H1 (cell line): ENCODE results near the gene NFIX. TPM values are rescaled to one million over a fixed set of nuclear protein-coding genes. Genes with fewer than 3 reads are reported as not detected.

Experiments
- CTCF ChIA-PET: fragments of 300-600 bp; sonication (Branson Sonifier 250); formaldehyde crosslinking; loops from one replicate; lab custom pipeline; 2021; ENCODE audit not compliant: partially characterized antibody; lab: Charles Lee
- POLR2A ChIA-PET: fragments of 300-600 bp; sonication (Branson Sonifier 250); formaldehyde crosslinking; loops from one replicate; lab custom pipeline; 2021; ENCODE audit warnings: inconsistent platforms; ENCODE audit not compliant: partially characterized antibody; lab: Charles Lee
- DNase-seq, 2 experiments: peaks; one replicate each; pipeline versions ENCODE4 v3.0.0 to v3.0.0-alpha.2; 2010 to 2022; ENCODE audit warnings: low spot score in 2 of 2, low read depth in 1 of 2, mixed read lengths in 1 of 2
- FAIRE-seq: peaks from 2 replicates; lab custom pipeline; 2011; peaks lifted over from hg19 to GRCh38; lab: Jason Lieb, UNC
- H2AFZ ChIP-seq: 2 replicates; pipeline ENCODE4 v1.8.1; 2012; ENCODE audit warnings: low read length, inconsistent platforms
- H2AK5ac ChIP-seq: 2 replicates; pipeline ENCODE4 v1.6.1; 2013; ENCODE audit warnings: low read depth, low read length
- H2BK120ac ChIP-seq: replicated peaks from 2 replicates; pipeline ENCODE3; 2013; ENCODE audit warnings: low read depth, low read length, inconsistent platforms
- H2BK12ac ChIP-seq: 2 replicates; pipeline ENCODE4 v1.6.1; 2013; ENCODE audit warnings: low read depth, low read length
- H2BK15ac ChIP-seq: 2 replicates; pipeline ENCODE4 v1.6.1; 2013; ENCODE audit warnings: low read length
- H2BK20ac ChIP-seq: 2 replicates; pipeline ENCODE4 v1.6.1; 2013; ENCODE audit warnings: low read length
- H2BK5ac ChIP-seq: 2 replicates; pipeline ENCODE4 v1.6.1; 2013; ENCODE audit warnings: low read depth, low read length
- H3K14ac ChIP-seq: 2 replicates; pipeline ENCODE4 v1.6.1; 2013; ENCODE audit warnings: inconsistent platforms; ENCODE audit not compliant: insufficient read length
- H3K18ac ChIP-seq: 2 replicates; pipeline ENCODE4 v1.6.1; 2013; ENCODE audit warnings: low read length; ENCODE audit errors: extremely low read depth
- H3K23ac ChIP-seq: 2 replicates; pipeline ENCODE4 v1.6.1; 2013; ENCODE audit warnings: inconsistent platforms; ENCODE audit not compliant: insufficient read length
- H3K23me2 ChIP-seq: 2 replicates; pipeline ENCODE4 v1.6.1; 2013; ENCODE audit warnings: low read depth, low read length
- H3K27ac ChIP-seq: 2 replicates; pipeline ENCODE4 v1.6.1; 2011; ENCODE audit warnings: low read depth, low read length, inconsistent platforms
- H3K27me3 ChIP-seq, 4 experiments: replicated peaks in 1 of 4; 1 replicate in 1 of 4; 2 replicates in 3 of 4; pipeline versions ENCODE4 v1.6.1 to v1.8.1; 2011 to 2013; ENCODE audit warnings: low read length in 3 of 4, mild to moderate bottlenecking in 3 of 4, inconsistent platforms in 2 of 4, mixed read lengths in 2 of 4, moderate library complexity in 1 of 4; ENCODE audit not compliant: control insufficient read depth in 3 of 4, insufficient read depth in 3 of 4; ENCODE audit errors: extremely low read depth in 1 of 4
- H3K36me3 ChIP-seq, 4 experiments: 2 replicates each; pipeline versions ENCODE4 v1.6.1 to v1.8.1; 2011 to 2013; ENCODE audit warnings: mild to moderate bottlenecking in 4 of 4, low read length in 3 of 4, moderate library complexity in 2 of 4, control low read depth in 1 of 4, inconsistent platforms in 1 of 4; ENCODE audit not compliant: insufficient read depth in 4 of 4, control insufficient read depth in 2 of 4
- H3K4ac ChIP-seq: replicated peaks from 2 replicates; pipeline ENCODE3; 2013; ENCODE audit warnings: low read length, low read depth, mixed read lengths, inconsistent platforms; ENCODE audit not compliant: insufficient read length
- H3K4me1 ChIP-seq, 4 experiments: replicated peaks in 1 of 4; 1 replicate in 1 of 4; 2 replicates in 3 of 4; pipeline versions ENCODE4 v1.6.1 to v1.8.1; 2011 to 2013; ENCODE audit warnings: low read length in 3 of 4, inconsistent platforms in 2 of 4, mixed read lengths in 1 of 4; ENCODE audit not compliant: insufficient read depth in 4 of 4, control insufficient read depth in 3 of 4
- H3K4me2 ChIP-seq, 2 experiments: 2 replicates each; pipeline versions ENCODE4 v1.6.1 to v1.8.1; 2011 to 2013; ENCODE audit warnings: low read depth in 2 of 2, low read length in 2 of 2, control low read depth in 1 of 2, inconsistent platforms in 1 of 2, mild to moderate bottlenecking in 1 of 2; ENCODE audit not compliant: insufficient read depth in 1 of 2
- H3K4me3 ChIP-seq, 4 experiments: fragments of 200-600, 300-600 bp in 1 of 4; sonication (generic), shearing (Covaris generic), sonication (Bioruptor Twin) in 1 of 4; 2 replicates each; pipeline versions ENCODE4 v1.5.1 to v1.8.1; 2011 to 2016; ENCODE audit warnings: low read length in 4 of 4, low read depth in 3 of 4, control low read depth in 2 of 4, inconsistent platforms in 2 of 4, mild to moderate bottlenecking in 2 of 4, mixed read lengths in 1 of 4, moderate library complexity in 1 of 4; ENCODE audit not compliant: insufficient read depth in 2 of 4; ENCODE audit errors: extremely low read depth in 1 of 4
- H3K56ac ChIP-seq: replicated peaks from 2 replicates; pipeline ENCODE3; 2013; ENCODE audit warnings: low read depth, mild to moderate bottlenecking, mixed read lengths, low read length, inconsistent platforms; ENCODE audit not compliant: insufficient read length
- H3K79me1 ChIP-seq: 2 replicates; pipeline ENCODE4 v1.6.1; 2013; ENCODE audit warnings: low read depth, low read length, control low read depth
- H3K79me2 ChIP-seq, 2 experiments: 2 replicates each; pipeline versions ENCODE4 v1.6.1 to v1.8.1; 2012 to 2013; ENCODE audit warnings: low read length in 2 of 2, mild to moderate bottlenecking in 2 of 2, inconsistent platforms in 1 of 2; ENCODE audit not compliant: insufficient read depth in 2 of 2, control insufficient read depth in 1 of 2
- H3K9ac ChIP-seq, 4 experiments: replicated peaks in 1 of 4; 1 replicate in 1 of 4; 2 replicates in 3 of 4; pipeline versions ENCODE4 v1.6.1 to v1.8.1; 2011 to 2013; ENCODE audit warnings: low read depth in 3 of 4, low read length in 3 of 4, control low read depth in 2 of 4, mild to moderate bottlenecking in 2 of 4, moderate library complexity in 2 of 4, inconsistent platforms in 1 of 4; ENCODE audit errors: extremely low read depth in 1 of 4
- H3K9me3 ChIP-seq, 2 experiments: 2 replicates each; pipeline versions ENCODE4 v1.6.1 to v1.8.1; 2012 to 2013; ENCODE audit warnings: mild to moderate bottlenecking in 2 of 2, moderate library complexity in 2 of 2, control low read depth in 1 of 2, inconsistent platforms in 1 of 2, low read depth in 1 of 2, low read length in 1 of 2, mixed read lengths in 1 of 2; ENCODE audit not compliant: insufficient read depth in 2 of 2
- H4K20me1 ChIP-seq, 2 experiments: replicated peaks in 1 of 2; 2 replicates each; pipeline versions ENCODE3 to v1.8.1; 2011 to 2013; ENCODE audit warnings: inconsistent platforms in 2 of 2, low read length in 2 of 2, mild to moderate bottlenecking in 1 of 2; ENCODE audit not compliant: insufficient read depth in 2 of 2, control insufficient read depth in 1 of 2
- H4K5ac ChIP-seq: 2 replicates; pipeline ENCODE4 v1.6.1; 2013; ENCODE audit warnings: low read length, low read depth, mixed read lengths, inconsistent platforms; ENCODE audit not compliant: insufficient read length
- H4K8ac ChIP-seq: 2 replicates; pipeline ENCODE4 v1.8.0; 2013; ENCODE audit warnings: mild to moderate bottlenecking, moderate library complexity, low read length, inconsistent platforms; ENCODE audit not compliant: insufficient read depth; ENCODE audit errors: extremely low read depth
- H4K91ac ChIP-seq: replicated peaks from 2 replicates; pipeline ENCODE3; 2013; ENCODE audit warnings: low read length, mixed read lengths, inconsistent platforms; ENCODE audit not compliant: insufficient read length
- ATF3 ChIP-seq: IDR thresholded peaks from 2 replicates; pipeline ENCODE4 v1.6.1; 2011; ENCODE audit warnings: low read depth, mild to moderate bottlenecking, low read length; ENCODE audit not compliant: insufficient read depth
- CEBPB ChIP-seq: IDR thresholded peaks from 2 replicates; pipeline ENCODE4 v1.6.1; 2012; ENCODE audit warnings: low read depth, low read length
- CHD2 ChIP-seq: IDR thresholded peaks from 2 replicates; pipeline ENCODE4 v1.6.1; 2012; ENCODE audit warnings: low read length, improper control_type of control experiment
- E2F6 ChIP-seq: IDR thresholded peaks from 2 replicates; pipeline ENCODE4 v1.6.1; 2012; ENCODE audit warnings: inconsistent platforms
- FOSL1 ChIP-seq: IDR thresholded peaks from 2 replicates; pipeline ENCODE4 v1.6.1; 2011; ENCODE audit warnings: mild to moderate bottlenecking, low read depth, low read length, moderate library complexity; ENCODE audit not compliant: insufficient read depth
- GTF2F1 ChIP-seq: IDR thresholded peaks from 2 replicates; pipeline ENCODE4 v1.6.1; 2012; ENCODE audit warnings: low read depth, low read length, improper control_type of control experiment, borderline replicate concordance
- HDAC2 ChIP-seq, 2 experiments: fragments of 300-600 bp in 1 of 2; sonication (generic) in 1 of 2; IDR thresholded peaks; 2 replicates each; pipeline ENCODE4 v1.6.1; 2011 to 2012; ENCODE audit warnings: low read depth in 2 of 2, low read length in 2 of 2, mild to moderate bottlenecking in 2 of 2, moderate library complexity in 2 of 2, borderline replicate concordance in 1 of 2, inconsistent platforms in 1 of 2
- POLR2AphosphoS5 ChIP-seq: IDR thresholded peaks from 2 replicates; pipeline ENCODE4 v1.6.1; 2011; ENCODE audit warnings: low read depth, low read length
- SIRT6 ChIP-seq: IDR thresholded peaks from one replicate; pipeline ENCODE4 v1.7.1; 2012; ENCODE audit warnings: low read length, inconsistent platforms
- TAF1 ChIP-seq: IDR thresholded peaks from 2 replicates; pipeline ENCODE4 v1.6.1; 2011; ENCODE audit warnings: mild to moderate bottlenecking, low read depth, low read length
- TEAD4 ChIP-seq: IDR thresholded peaks from 2 replicates; pipeline ENCODE4 v1.6.1; 2012; ENCODE audit warnings: low read depth, low read length, inconsistent platforms, mixed read lengths
- YY1 ChIP-seq: IDR thresholded peaks from 2 replicates; pipeline ENCODE4 v1.6.1; 2011; ENCODE audit warnings: low read depth, mild to moderate bottlenecking, low read length
- ZNF274 ChIP-seq: IDR thresholded peaks from 2 replicates; pipeline ENCODE4 v1.7.0; 2012; ENCODE audit warnings: low read length, borderline replicate concordance; ENCODE audit errors: extremely low read depth
- whole genome bisulfite sequencing, 2 experiments: shearing (Covaris generic) in 1 of 2; methylation state at CpG; one replicate each; pipeline versions ENCODE4 v1.1.6 to v1.1.7; 2013 to 2015; ENCODE audit warnings: low lambda C conversion rate in 2 of 2, mixed read lengths in 2 of 2, inconsistent platforms in 1 of 2, low coverage in 1 of 2, missing lambda C conversion rate in 1 of 2; ENCODE audit not compliant: insufficient replicate concordance in 2 of 2, insufficient coverage in 1 of 2, insufficient read length in 1 of 2; ENCODE audit errors: extremely low coverage in 1 of 2, missing lambda C conversion rate in 1 of 2; 5-methylcytosine and 5-hydroxymethylcytosine counted together
- polyA plus RNA-seq, 7 experiments: library from polyadenylated mRNA; depleted of rRNA in 3 of 7; stranded (reverse) in 5 of 7; unstranded in 2 of 7; fragments of >200 nt in 5 of 7; fragments of 200-250 nt in 2 of 7; gene quantifications; 1 replicate in 5 of 7; 2 replicates in 1 of 7; 4 replicates in 1 of 7; pipeline versions ENCODE4 v1.2.1 to v1.2.3, GENCODE V29; 2011 to 2013; ENCODE audit warnings: missing spikeins in 2 of 7, mixed read lengths in 2 of 7
- total RNA-seq: library from RNA; stranded (reverse); fragmentation: NEBNext Ultra II Directional; extraction: Animal tissue kit (Norgen Biotek cat#: 25700); gene quantifications from 2 replicates; pipeline ENCODE4 v1.2.1, GENCODE V29; 2021

NFIX gene
- total and polyA plus RNA-seq, 2 of the 8 experiments (the other 6 are each of a cell fraction or from before 2014, with no cell fraction given) = 0.03 to 0.20 TPM

- Histone ChIP-seq H3K27ac (no peak overlapping the region), H4K91ac (no peak overlapping the region), H4K5ac (no peak overlapping the region), H3K79me1 (peaks cover 16% of the 10 kb centered on the region), H3K4me2 (no peak overlapping the region), H2AK5ac (no peak overlapping the region), H3K79me2 (peaks cover 0 to 28% of the 10 kb centered on the region in 2 experiments; a peak in 3 of 4 replicates), H3K9ac (no peak overlapping the region), H3K23me2 (no peaks in the 10 kb centered on the region; the same call in 1 of the 2 replicates), H3K9me3 (no peaks in the 10 kb centered on the region), H2BK20ac (no peak overlapping the region), H3K27me3 (no peaks in the 10 kb centered on the region), H2BK5ac (no peak overlapping the region), H3K4me1 (peaks cover 0 to 8% (median 4%) of the 10 kb centered on the region in 4 experiments; a peak in 3 of 7 replicates), H2BK15ac (no peak overlapping the region), H2BK12ac (no peak overlapping the region), H3K36me3 (peaks cover 7 to 59% (median 36%) of the 10 kb centered on the region in 4 experiments), H3K4me3 (no peak overlapping the region), H2BK120ac (no peak overlapping the region), H2AFZ (no peak overlapping the region), H3K23ac (no peak overlapping the region), H4K8ac (no peak overlapping the region), H4K20me1 (peaks cover 30 to 44% of the 10 kb centered on the region in 2 experiments), H3K4ac (no peak overlapping the region), H3K18ac (no peak overlapping the region), H3K56ac (no peak overlapping the region), H3K14ac (no peak overlapping the region)
- ChIA-PET CTCF (interaction anchor here (0.8 to 2.1 kb wide), 3 partner anchors 13 to 125 kb away, joined by 3 to 7 read pairs (median 5); partner anchors contain the start of genes IER2 and STX10), POLR2A (interaction anchor here (1.1 to 14.8 kb wide), 6 partner anchors 9 to 30 kb away, joined by 3 to 228 read pairs (median 10); partner anchors contain the start of genes IER2, NACC1, STX10 and TRMT1)
- no peak for DNase-seq
- WGBS, 2 experiments = 95% methylated on average over 24 of the region's 28 CpGs; no CpG with 5 or more reads in 1 of the 2 experiments
- FAIRE-seq = no peak
- TF ChIP-seq TAF1 (no peak), CEBPB (no peak), ATF3 (no peak), HDAC2 (IDR thresholded peaks at IDR 0.05; ENCODE audit: borderline replicate concordance in 1 of 2, low read depth in 2 of 2, low read length in 2 of 2) (no peak), ZNF274 (no peak), POLR2AphosphoS5 (no peak), YY1 (no peak), CHD2 (no peak), FOSL1 (no peak), GTF2F1 (no peak), TEAD4 (no peak), SIRT6 (no peak), E2F6 (no peak)
Observed at GRCh38 chr19:13137290-13137794, 142.1 kb downstream of the NFIX start.
